ENCODE results near the gene RAP1GAP2. TPM values are rescaled to one million over a fixed set of nuclear protein-coding genes. Genes with fewer than 3 reads are reported as not detected.
A peak's percentile ranks its signal among the peaks of the same experiment; 100 is the strongest.

The RAP1GAP2 gene
- total RNA-seq, 3 donors from 2014 or later (not counting 1 experiment from before 2014, with no cell fraction given) = 274 to 418 (median 390) TPM

GRCh38 chr17:3034578-3034920 is 238.3 kb downstream of the RAP1GAP2 start:
- no peak for DNase-seq
- H3K27ac ChIP-seq (ENCODE audit: low read length) = no peak overlapping the region
- H3K27me3 ChIP-seq (ENCODE audit: control insufficient read depth, insufficient read depth, low read length) = no peaks in the 10 kb centered on the region
- no peaks in the 10 kb centered on the region for H3K4me1 ChIP-seq (ENCODE audit: control insufficient read depth, insufficient read depth, low read length)
- WGBS (ENCODE audit: insufficient coverage) = 94% methylated on average over 9 of the region's 9 CpGs
- no peak overlapping the region for H3K4me3 Mint-ChIP-seq
- no peak overlapping the region for H3K4me3 ChIP-seq (ENCODE audit: low read length)
- peak overlapping the region; percentile 24 to 68 for H3K27ac Mint-ChIP-seq
- H3K27me3 Mint-ChIP-seq (ENCODE audit: low read depth in 2 of 2) = no peaks in the 10 kb centered on the region
- ATAC-seq = peak in 1 of 3 donors; percentile 12
- H3K4me1 Mint-ChIP-seq = peaks cover 8 to 28% of the 10 kb centered on the region in 2 donors
- H3K9me3 Mint-ChIP-seq = no peaks in the 10 kb centered on the region
- peaks cover 31% of the 10 kb centered on the region for H3K36me3 ChIP-seq (ENCODE audit: control insufficient read depth, insufficient read depth, low read length)
- no peaks in the 10 kb centered on the region for H3K9me3 ChIP-seq (ENCODE audit: control insufficient read depth, insufficient read depth, low read length)
- peaks cover 5% of the 10 kb centered on the region for H3K36me3 Mint-ChIP-seq
- TF ChIP-seq CTCF (IDR thresholded peaks at IDR 0.05) = no peak
- intact Hi-C loops (cut with micrococcal nuclease) = no loop called here

GRCh38 chr17:3035256-3035967 is 239.2 kb downstream of the RAP1GAP2 start:
- DNase-seq = peak in 1 of 2 donors; percentile 13
- H3K9me3 Mint-ChIP-seq = no peaks in the 10 kb centered on the region
- H3K27ac ChIP-seq (ENCODE audit: low read length) = no peak overlapping the region
- H3K36me3 Mint-ChIP-seq = peaks cover under 1% of the 10 kb centered on the region
- no peaks in the 10 kb centered on the region for H3K27me3 ChIP-seq (ENCODE audit: control insufficient read depth, insufficient read depth, low read length)
- no peak for ATAC-seq
- no peaks in the 10 kb centered on the region for H3K27me3 Mint-ChIP-seq (ENCODE audit: low read depth in 2 of 2)
- H3K4me1 ChIP-seq (ENCODE audit: control insufficient read depth, insufficient read depth, low read length) = no peaks in the 10 kb centered on the region
- H3K27ac Mint-ChIP-seq = peak overlapping the region; percentile 24 to 50
- intact Hi-C loops (cut with micrococcal nuclease) = no loop called here
- no peak for TF ChIP-seq CTCF (IDR thresholded peaks at IDR 0.05)
- peaks cover 15 to 35% of the 10 kb centered on the region in 2 donors for H3K4me1 Mint-ChIP-seq
- no peaks in the 10 kb centered on the region for H3K9me3 ChIP-seq (ENCODE audit: control insufficient read depth, insufficient read depth, low read length)
- no peak overlapping the region for H3K4me3 Mint-ChIP-seq
- WGBS (ENCODE audit: insufficient coverage) = 79% methylated on average over 12 of the region's 13 CpGs
- peaks cover 24% of the 10 kb centered on the region for H3K36me3 ChIP-seq (ENCODE audit: control insufficient read depth, insufficient read depth, low read length)
- no peak overlapping the region for H3K4me3 ChIP-seq (ENCODE audit: low read length)

GRCh38 chr17:3035968-3036280 is 239.7 kb downstream of the RAP1GAP2 start:
- Mint-ChIP-seq H3K27ac (peak overlapping the region; percentile 24 to 50), H3K4me3 (peak overlapping the region; percentile 19), H3K36me3 (no peaks in the 10 kb centered on the region), H3K9me3 (no peaks in the 10 kb centered on the region), H3K4me1 (peaks cover 15 to 35% of the 10 kb centered on the region in 2 donors), H3K27me3 (ENCODE audit: low read depth in 2 of 2) (no peaks in the 10 kb centered on the region)
- DNase-seq (no peak), ATAC-seq (no peak)
- Histone ChIP-seq H3K4me1 (ENCODE audit: control insufficient read depth, insufficient read depth, low read length) (no peaks in the 10 kb centered on the region), H3K9me3 (ENCODE audit: control insufficient read depth, insufficient read depth, low read length) (no peaks in the 10 kb centered on the region), H3K27ac (ENCODE audit: low read length) (no peak overlapping the region), H3K36me3 (ENCODE audit: control insufficient read depth, insufficient read depth, low read length) (peaks cover 19% of the 10 kb centered on the region), H3K4me3 (ENCODE audit: low read length) (no peak overlapping the region), H3K27me3 (ENCODE audit: control insufficient read depth, insufficient read depth, low read length) (no peaks in the 10 kb centered on the region)
- 94% methylated on average over 7 of the region's 7 CpGs for whole genome bisulfite sequencing (ENCODE audit: insufficient coverage)
- TF ChIP-seq CTCF (IDR thresholded peaks at IDR 0.05) = no peak
- intact Hi-C loops (cut with micrococcal nuclease) = no loop called here

- Histone ChIP-seq H3K27ac (ENCODE audit: low read length) (no peak overlapping the region), H3K27me3 (ENCODE audit: control insufficient read depth, insufficient read depth, low read length) (no peaks in the 10 kb centered on the region), H3K36me3 (ENCODE audit: control insufficient read depth, insufficient read depth, low read length) (peaks cover 17% of the 10 kb centered on the region), H3K4me1 (ENCODE audit: control insufficient read depth, insufficient read depth, low read length) (no peaks in the 10 kb centered on the region), H3K4me3 (ENCODE audit: low read length) (no peak overlapping the region), H3K9me3 (ENCODE audit: control insufficient read depth, insufficient read depth, low read length) (no peaks in the 10 kb centered on the region)
- 95% methylated on average over 6 of the region's 6 CpGs for WGBS (ENCODE audit: insufficient coverage)
- peak overlapping the region; percentile 24 to 50 for H3K27ac Mint-ChIP-seq
- H3K27me3 Mint-ChIP-seq (ENCODE audit: low read depth in 2 of 2) = no peaks in the 10 kb centered on the region
- no peaks in the 10 kb centered on the region for H3K9me3 Mint-ChIP-seq
- H3K36me3 Mint-ChIP-seq = no peaks in the 10 kb centered on the region
- TF ChIP-seq CTCF (IDR thresholded peaks at IDR 0.05) = no peak
- DNase-seq = no peak
- H3K4me3 Mint-ChIP-seq = no peak overlapping the region
- H3K4me1 Mint-ChIP-seq = peaks cover 15 to 35% of the 10 kb centered on the region in 2 donors
- intact Hi-C loops (cut with micrococcal nuclease) = no loop called here
- no peak for ATAC-seq
Measured at GRCh38 chr17:3036800-3037199, 240.6 kb downstream of the RAP1GAP2 start.

Data from natural killer cell (primary cell).